IMR-90 (cell line): ENCODE measurements around the gene TTC28. TPM values are rescaled to one million over a fixed set of nuclear protein-coding genes. Genes with fewer than 3 reads are reported as not detected.

ENCODE experiments used
- ATAC-seq: fragments of 200-7000 bp; cut with Tn5 transposase; 2 replicates; pipeline ENCODE4 v1.9.1; 2020; ENCODE audit warnings: low read depth, mild to moderate bottlenecking, moderate library complexity
- BruUV-seq: library from RNA; stranded (reverse); fragments of 400-500 nt; replicated peaks from 2 replicates; lab custom pipeline; 2021; lab: Mats Ljungman, UMichigan
- CTCF ChIA-PET: fragments of 300-600 bp; formaldehyde crosslinking; extraction: SDS; loops from one replicate; lab custom pipeline; 2021; ENCODE audit warnings: antibody characterized with exemption; lab: Yijun Ruan, JAX
- POLR2A ChIA-PET: fragments of 300-600 bp; sonication (Branson Sonifier 250); formaldehyde crosslinking; loops from one replicate; lab custom pipeline; 2022; ENCODE audit warnings: antibody characterized with exemption; ENCODE audit not compliant: unreplicated experiment; lab: Charles Lee
- DNase-seq: peaks from one replicate; pipeline ENCODE4 v3.0.0; 2013
- H2AFZ ChIP-seq: replicated peaks from 2 replicates; pipeline ENCODE3; 2013; ENCODE audit warnings: low read length, mild to moderate bottlenecking; ENCODE audit not compliant: poor library complexity
- H2AK5ac ChIP-seq: 2 replicates; pipeline ENCODE4 v1.6.1; 2013; ENCODE audit warnings: low read depth, low read length, inconsistent platforms
- H2AK9ac ChIP-seq: replicated peaks from 2 replicates; pipeline ENCODE3; 2013; ENCODE audit warnings: mild to moderate bottlenecking, low read depth, low read length, moderate library complexity; ENCODE audit not compliant: poor library complexity
- H2BK120ac ChIP-seq: 2 replicates; pipeline ENCODE4 v1.6.1; 2013; ENCODE audit warnings: low read depth, low read length, inconsistent platforms
- H2BK15ac ChIP-seq: 3 replicates; pipeline ENCODE4 v1.6.1; 2013; ENCODE audit warnings: low read depth, low read length, inconsistent platforms
- H2BK20ac ChIP-seq: 2 replicates; pipeline ENCODE4 v1.6.1; 2013; ENCODE audit warnings: low read depth, mild to moderate bottlenecking, inconsistent platforms, low read length, moderate library complexity
- H2BK5ac ChIP-seq: 2 replicates; pipeline ENCODE4 v1.6.1; 2013; ENCODE audit warnings: mild to moderate bottlenecking, low read depth, low read length, inconsistent platforms; ENCODE audit not compliant: poor library complexity, severe bottlenecking
- H3K14ac ChIP-seq: replicated peaks from 2 replicates; pipeline ENCODE4 v1.6.1; 2013; ENCODE audit warnings: low read depth, low read length, inconsistent platforms
- H3K18ac ChIP-seq: 2 replicates; pipeline ENCODE4 v1.6.1; 2013; ENCODE audit warnings: low read depth, low read length, control low read depth
- H3K23ac ChIP-seq: 2 replicates; pipeline ENCODE4 v1.6.1; 2013; ENCODE audit warnings: low read depth, low read length, inconsistent platforms
- H3K27ac ChIP-seq: 2 replicates; pipeline ENCODE4 v1.5.1; 2013; ENCODE audit warnings: mild to moderate bottlenecking, control low read depth, low read length; ENCODE audit not compliant: insufficient read depth
- H3K27me3 ChIP-seq: 2 replicates; pipeline ENCODE4 v1.6.1; 2013; ENCODE audit warnings: low read length; ENCODE audit not compliant: control insufficient read depth, insufficient read depth
- H3K36me3 ChIP-seq: 2 replicates; pipeline ENCODE4 v1.6.1; 2013; ENCODE audit warnings: low read length, mixed read lengths; ENCODE audit not compliant: control insufficient read depth, insufficient read depth
- H3K4ac ChIP-seq: 2 replicates; pipeline ENCODE4 v1.6.1; 2013; ENCODE audit warnings: low read depth, low read length, inconsistent platforms
- H3K4me1 ChIP-seq: 2 replicates; pipeline ENCODE4 v1.6.1; 2013; ENCODE audit warnings: low read length, mixed read lengths; ENCODE audit not compliant: control insufficient read depth, insufficient read depth
- H3K4me2 ChIP-seq: 2 replicates; pipeline ENCODE4 v1.6.1; 2013; ENCODE audit warnings: low read depth, mild to moderate bottlenecking, control low read depth, low read length, moderate library complexity
- H3K4me3 ChIP-seq: 2 replicates; pipeline ENCODE4 v1.5.1; 2013; ENCODE audit warnings: low read depth, mild to moderate bottlenecking, control low read depth, low read length, moderate library complexity; ENCODE audit not compliant: insufficient read depth
- H3K56ac ChIP-seq: 2 replicates; pipeline ENCODE4 v1.6.1; 2013; ENCODE audit warnings: low read length, inconsistent platforms; ENCODE audit not compliant: insufficient read depth; ENCODE audit errors: extremely low read depth
- H3K79me1 ChIP-seq, 2 experiments: 2 replicates each; pipeline ENCODE4 v1.6.1; 2013; ENCODE audit warnings: low read length in 2 of 2, inconsistent platforms in 1 of 2, low read depth in 1 of 2
- H3K9ac ChIP-seq: 2 replicates; pipeline ENCODE4 v1.6.1; 2013; ENCODE audit warnings: low read depth, low read length, control low read depth
- H3K9me1 ChIP-seq: 2 replicates; pipeline ENCODE4 v1.6.1; 2013; ENCODE audit warnings: low read length, inconsistent platforms; ENCODE audit not compliant: insufficient read depth
- H3K9me3 ChIP-seq: 2 replicates; pipeline ENCODE4 v1.6.1; 2013; ENCODE audit warnings: low read length; ENCODE audit not compliant: control insufficient read depth, insufficient read depth
- H4K20me1 ChIP-seq: 2 replicates; pipeline ENCODE4 v1.6.1; 2013; ENCODE audit warnings: low read length, inconsistent platforms; ENCODE audit not compliant: insufficient read depth
- H4K5ac ChIP-seq: 2 replicates; pipeline ENCODE4 v1.6.1; 2013; ENCODE audit warnings: mild to moderate bottlenecking, low read depth, low read length, control low read depth
- H4K8ac ChIP-seq, 2 experiments: 2 replicates each; pipeline ENCODE4 v1.6.1; 2013; ENCODE audit warnings: low read depth in 2 of 2, low read length in 2 of 2, control low read depth in 1 of 2, inconsistent platforms in 1 of 2
- H4K91ac ChIP-seq: 2 replicates; pipeline ENCODE4 v1.6.1; 2013; ENCODE audit warnings: low read depth, low read length, inconsistent platforms; ENCODE audit not compliant: insufficient read depth
- BHLHE40 ChIP-seq: fragments of 150-350 bp; IDR thresholded peaks from 2 replicates; pipeline ENCODE4 v1.6.1; 2016; ENCODE audit warnings: mild to moderate bottlenecking, low read depth, low read length
- CHD1 ChIP-seq: IDR thresholded peaks from 2 replicates; pipeline ENCODE4 v1.6.1; 2012; ENCODE audit warnings: low read depth, low read length, improper control_type of control experiment
- CTCF ChIP-seq: conservative IDR thresholded peaks from 2 replicates; pipeline ENCODE4 v1.5.1; 2012; ENCODE audit warnings: mild to moderate bottlenecking, low read depth, low read length, improper control_type of control experiment
- ELK1 ChIP-seq: fragments of 150-350 bp; IDR thresholded peaks from 2 replicates; pipeline ENCODE4 v1.6.1; 2016; ENCODE audit warnings: low read depth, mild to moderate bottlenecking, low read length, moderate library complexity, borderline replicate concordance
- FOS ChIP-seq: fragments of 150-350 bp; IDR thresholded peaks from 2 replicates; pipeline ENCODE4 v1.6.1; 2016; ENCODE audit warnings: low read depth, low read length
- MAFK ChIP-seq: IDR thresholded peaks from 2 replicates; pipeline ENCODE4 v1.6.1; 2012; ENCODE audit warnings: low read depth, low read length, improper control_type of control experiment
- MAZ ChIP-seq: IDR thresholded peaks from 2 replicates; pipeline ENCODE4 v1.6.1; 2012; ENCODE audit warnings: low read depth, mild to moderate bottlenecking, low read length, improper control_type of control experiment, moderate library complexity, borderline replicate concordance
- NFE2L2 ChIP-seq: fragments of 150-350 bp; IDR thresholded peaks from 2 replicates; pipeline ENCODE4 v1.6.1; 2016; ENCODE audit warnings: low read depth, mild to moderate bottlenecking, low read length
- RAD21 ChIP-seq: IDR thresholded peaks from 2 replicates; pipeline ENCODE4 v1.6.1; 2012; ENCODE audit warnings: low read length, improper control_type of control experiment
- RCOR1 ChIP-seq: IDR thresholded peaks from 2 replicates; pipeline ENCODE4 v1.6.1; 2012; ENCODE audit warnings: mild to moderate bottlenecking, low read length, improper control_type of control experiment; ENCODE audit not compliant: insufficient replicate concordance
- RFX5 ChIP-seq: IDR thresholded peaks from 2 replicates; pipeline ENCODE4 v1.8.0; 2012; ENCODE audit warnings: low read depth, mild to moderate bottlenecking, low read length, moderate library complexity
- SMC3 ChIP-seq: fragments of 150-350 bp; IDR thresholded peaks from 2 replicates; pipeline ENCODE4 v1.6.1; 2016; ENCODE audit warnings: low read depth, mild to moderate bottlenecking, antibody characterized with exemption, low read length, moderate library complexity
- USF2 ChIP-seq: fragments of 150-350 bp; IDR thresholded peaks from 2 replicates; pipeline ENCODE4 v1.6.1; 2017; ENCODE audit warnings: mild to moderate bottlenecking, antibody characterized with exemption, low read length, low read depth
- WGBS, 2 experiments: methylation state at CpG; one replicate each; pipeline versions ENCODE4 v1.1.5 to v1.1.7; 2013; ENCODE audit warnings: missing lambda C conversion rate in 2 of 2; ENCODE audit not compliant: insufficient read length in 1 of 2; ENCODE audit errors: extremely low coverage in 2 of 2; 5-methylcytosine and 5-hydroxymethylcytosine counted together
- dilution Hi-C: fragments of 300-500 bp; cut with HindIII; formaldehyde crosslinking; loops from one replicate; pipeline ENCODE4 v1.14.3; 2018; ENCODE audit warnings: low sequenced_read_pairs; ENCODE audit not compliant: unreplicated experiment
- in situ Hi-C: fragments of 300-500 bp; cut with MboI; formaldehyde crosslinking; loops from 3 replicates; pipeline ENCODE4 v1.14.3; 2019; ENCODE audit warnings: low sequenced_read_pairs, inconsistent platforms, mixed read lengths
- intact Hi-C: fragments of 100-400 bp; cut with micrococcal nuclease; formaldehyde crosslinking; loops from 2 replicates; pipeline ENCODE4 v1.10.0; 2022
- polyA plus RNA-seq, 3 experiments: library from polyadenylated mRNA; depleted of rRNA; stranded (reverse); fragments of >200 nt; gene quantifications; 2 replicates each; pipeline ENCODE4 v1.2.3, GENCODE V29; 2012; ENCODE audit warnings: low replicate concordance in 1 of 3
- total RNA-seq: library from RNA; depleted of rRNA; stranded (reverse); fragments of >200 nt; gene quantifications from 2 replicates; pipeline ENCODE4 v1.2.3, GENCODE V29; 2012

TTC28 gene
- total and polyA plus RNA-seq, 2 of the 4 experiments (the other 2 are of a cell fraction), result 5.6 to 13.3 TPM

GRCh38 chr22:28205926-28206325 is 473.7 kb downstream of the TTC28 start:
- no peak overlapping the region for H3K4me3 ChIP-seq
- H4K8ac ChIP-seq, result no peak overlapping the region
- in situ Hi-C loops, result no loop called here
- WGBS, 2 experiments, result no CpG with 5 or more reads among the region's 1 CpG
- intact Hi-C loops, result no loop called here
- H3K18ac ChIP-seq, result no peak overlapping the region
- no peak overlapping the region for H3K14ac ChIP-seq
- H3K9ac ChIP-seq, result no peak overlapping the region
- H2AK9ac ChIP-seq, result no peak overlapping the region
- no peak overlapping the region for H2BK120ac ChIP-seq
- no peak overlapping the region for H2BK20ac ChIP-seq
- no peak overlapping the region for H3K23ac ChIP-seq
- H3K9me3 ChIP-seq, result no peaks in the 10 kb centered on the region
- POLR2A ChIA-PET, result no interaction called here
- dilution Hi-C loops, result no loop called here
- H3K27ac ChIP-seq, result no peak overlapping the region
- no TSS peak for BruUV-seq
- H4K5ac ChIP-seq, result no peak overlapping the region
- H4K91ac ChIP-seq, result no peak overlapping the region
- H2BK5ac ChIP-seq, result no peak overlapping the region
- CTCF ChIA-PET, result no interaction called here
- ATAC-seq (no peak), DNase-seq (no peak)
- H2AK5ac ChIP-seq, result no peak overlapping the region
- no peaks in the 10 kb centered on the region for H4K20me1 ChIP-seq
- H3K4me1 ChIP-seq, result peaks cover 8% of the 10 kb centered on the region
- H3K36me3 ChIP-seq, result no peaks in the 10 kb centered on the region
- H3K9me1 ChIP-seq, result no peaks in the 10 kb centered on the region
- no peak overlapping the region for H3K4me2 ChIP-seq
- TF ChIP-seq FOS, result no peak
- no peak for TF ChIP-seq CHD1
- TF ChIP-seq NFE2L2, result no peak
- TF ChIP-seq SMC3, result no peak
- no peak for TF ChIP-seq ELK1
- no peak for TF ChIP-seq BHLHE40
- no peak for TF ChIP-seq MAZ
- no peak for TF ChIP-seq USF2
- no peak for TF ChIP-seq RFX5
- no peak for TF ChIP-seq RAD21
- no peak for TF ChIP-seq MAFK
- no peak for TF ChIP-seq RCOR1
- TF ChIP-seq CTCF, result no peak
- H3K4ac ChIP-seq, result no peak overlapping the region
- no peak overlapping the region for H2AFZ ChIP-seq
- H3K56ac ChIP-seq, result no peak overlapping the region
- no peak overlapping the region for H2BK15ac ChIP-seq
- no peaks in the 10 kb centered on the region for H3K27me3 ChIP-seq
- H3K79me1 ChIP-seq, result peaks cover 3 to 10% of the 10 kb centered on the region in 2 experiments; a peak in 2 of 4 replicates
